Measurements from ENCODE around the gene CA6.
A peak's percentile ranks its signal among the peaks of the same experiment; 100 is the strongest.
"Not testable (repeated sequence)": the region's sequence is repeated elsewhere in the genome, so short reads cannot be mapped to it uniquely, and the experiment has no call there.

The CA6 gene

DNA sequence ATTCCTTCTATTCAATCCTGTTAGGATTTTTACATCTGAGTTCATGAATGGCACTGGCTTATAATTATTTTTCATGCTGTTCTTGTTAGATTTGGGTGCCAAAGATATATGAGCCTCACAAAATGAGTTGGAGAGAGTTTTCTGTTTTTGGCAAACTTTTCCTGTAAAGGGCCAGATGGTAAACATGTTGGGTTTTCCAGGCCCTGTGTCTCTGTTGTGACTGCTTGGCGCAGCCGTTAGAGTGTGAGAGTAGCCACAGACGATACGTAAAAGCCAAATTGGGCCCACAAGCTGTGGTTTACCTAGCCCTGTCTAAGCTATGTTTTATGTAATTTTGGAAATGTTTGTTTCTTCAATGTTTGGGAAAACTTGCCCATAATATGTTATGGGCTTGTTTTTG, 15.6 kb upstream of the CA6 start:
- DNase-seq: no peak

DNA sequence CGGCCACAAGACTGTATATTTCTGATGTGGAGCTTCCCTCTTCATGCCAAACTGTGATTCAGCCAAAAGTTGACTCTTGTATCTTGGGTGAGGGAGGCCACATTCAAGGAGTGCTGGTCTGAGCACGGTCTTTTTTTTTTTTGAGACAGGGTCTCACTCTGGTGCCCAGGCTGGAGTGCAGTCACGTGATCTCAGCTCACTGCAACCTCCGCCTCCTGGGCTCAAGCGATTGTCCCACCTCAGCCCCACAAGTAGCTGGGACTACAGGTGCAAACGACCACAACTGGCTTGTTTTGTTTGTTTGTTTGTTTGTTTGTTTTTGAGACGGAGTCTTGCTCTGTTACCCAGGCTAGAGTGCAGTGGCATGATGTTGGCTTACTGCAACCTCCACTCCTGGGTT, 8.6 kb upstream of the CA6 start:
- not testable (repeated sequence) for DNase-seq

DNA sequence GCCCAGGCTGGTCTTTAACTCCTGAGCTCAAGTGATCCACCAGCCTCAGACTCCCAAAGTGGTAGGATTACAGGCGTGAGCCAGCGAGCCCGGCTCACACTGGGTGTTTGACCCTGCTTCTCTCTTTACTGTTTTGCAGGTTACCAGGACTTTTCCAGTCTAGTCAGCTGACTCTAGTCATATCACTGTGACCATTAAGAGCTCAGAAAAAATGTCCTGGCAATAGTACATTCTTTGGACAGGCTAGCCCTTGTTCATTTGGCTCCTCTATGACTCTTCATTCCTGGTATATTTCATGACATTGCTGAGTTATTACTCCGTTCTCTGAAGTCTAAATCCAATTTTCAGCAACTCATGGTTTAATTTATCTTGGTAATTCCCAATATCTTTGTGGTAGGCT, 8.0 kb upstream of the CA6 start:
- no peak for DNase-seq

DNA sequence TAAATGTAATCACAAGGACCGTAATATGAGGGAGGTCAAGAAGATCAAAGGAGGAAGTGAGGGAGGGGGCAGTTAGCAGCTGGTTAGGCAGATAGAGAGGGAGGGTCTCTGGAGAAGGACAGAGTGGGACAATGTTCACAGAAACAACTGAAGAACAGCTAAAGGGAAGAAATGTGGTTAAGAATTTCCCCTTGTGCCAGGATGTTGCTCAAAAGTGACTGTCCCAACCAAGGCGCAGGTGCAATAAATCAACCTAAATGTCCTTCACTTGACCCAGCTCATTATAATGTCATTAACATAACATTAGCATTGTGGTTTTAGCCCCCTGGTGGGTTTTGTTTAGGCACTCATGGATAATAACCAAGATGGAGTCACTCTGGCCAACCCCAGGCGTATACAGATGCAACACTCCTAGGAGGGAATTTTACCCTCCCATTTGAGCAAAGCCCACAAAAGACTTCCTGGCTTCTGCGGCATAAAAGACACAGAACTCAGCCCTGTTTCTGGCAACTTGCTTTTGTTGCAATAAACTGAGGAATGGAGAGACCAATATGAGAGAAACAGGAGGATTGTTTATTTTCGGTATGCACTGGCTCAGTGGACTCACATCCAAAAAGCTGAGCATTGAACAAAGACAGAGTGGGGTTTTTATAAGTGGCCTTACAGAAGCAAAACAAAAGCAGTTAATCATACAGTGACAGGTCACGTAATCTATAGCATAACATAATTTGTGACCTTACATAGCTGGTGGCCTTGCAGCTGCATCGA, 7.3 kb upstream of the CA6 start:
- no peak for DNase-seq

DNA sequence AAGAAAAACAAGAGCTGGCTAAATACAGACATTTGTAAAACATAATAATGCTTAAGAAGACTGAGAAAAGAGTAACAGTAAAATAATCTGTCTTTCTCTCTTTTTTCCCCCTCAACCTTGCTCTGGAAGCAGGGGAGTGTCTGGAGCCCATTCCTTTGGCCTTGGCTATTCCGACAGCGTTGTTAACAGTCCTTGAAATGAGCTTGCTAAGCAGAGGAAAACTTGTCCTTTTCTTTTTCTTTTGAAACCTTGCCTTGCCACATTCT, 6.7 kb upstream of the CA6 start:
- DNase-seq: no peak

DNA sequence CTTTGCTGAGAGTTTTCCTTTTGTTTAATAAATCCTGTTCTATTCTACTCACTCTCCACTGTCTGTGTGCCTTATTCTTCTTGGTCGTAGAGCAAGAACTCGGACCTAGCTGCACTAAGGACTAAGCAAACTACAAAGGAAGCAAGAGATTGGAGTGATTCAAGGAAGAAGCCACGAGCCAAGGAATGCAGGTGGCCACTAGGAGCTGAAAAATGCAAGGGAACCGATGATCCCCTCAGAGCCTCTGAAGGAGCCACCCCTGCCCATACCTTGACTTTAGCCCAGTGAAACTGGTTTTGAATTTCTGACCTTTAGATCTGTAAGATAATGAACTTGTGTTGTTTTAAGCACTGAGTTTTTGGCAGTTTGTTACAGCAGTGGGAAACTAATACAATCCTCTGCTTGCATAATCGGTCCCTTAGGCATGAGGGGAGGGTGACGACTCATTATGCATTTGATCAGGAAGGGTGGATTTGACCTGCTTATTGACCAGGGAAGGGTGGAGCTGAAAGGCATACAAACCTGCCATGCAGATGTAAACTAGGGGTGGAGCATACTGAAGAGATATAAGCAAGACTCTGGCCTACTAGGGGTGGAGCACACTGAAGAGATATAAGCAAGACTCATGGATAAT, 6.2 kb upstream of the CA6 start:
- DNase-seq: no peak

DNA sequence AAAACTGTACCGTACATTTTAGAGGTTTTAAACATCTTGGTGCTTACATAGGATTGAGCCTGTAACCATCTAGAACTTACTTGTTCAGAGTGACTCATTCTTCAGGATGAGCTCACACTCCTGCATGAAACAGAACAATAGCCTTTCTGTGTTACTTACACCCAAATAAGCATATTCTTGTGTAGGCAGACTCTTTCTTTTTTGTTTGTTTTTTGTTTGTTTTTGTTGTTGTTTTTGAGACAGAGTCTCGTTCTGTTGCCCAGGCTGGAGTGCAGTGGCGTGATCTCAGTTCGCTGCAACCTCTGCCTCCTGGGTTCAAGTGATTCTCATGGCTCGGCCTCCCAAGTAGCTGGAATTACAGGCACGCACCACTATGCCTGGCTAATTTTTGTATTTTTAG, 3.8 kb upstream of the CA6 start:
- no peak for DNase-seq

DNA sequence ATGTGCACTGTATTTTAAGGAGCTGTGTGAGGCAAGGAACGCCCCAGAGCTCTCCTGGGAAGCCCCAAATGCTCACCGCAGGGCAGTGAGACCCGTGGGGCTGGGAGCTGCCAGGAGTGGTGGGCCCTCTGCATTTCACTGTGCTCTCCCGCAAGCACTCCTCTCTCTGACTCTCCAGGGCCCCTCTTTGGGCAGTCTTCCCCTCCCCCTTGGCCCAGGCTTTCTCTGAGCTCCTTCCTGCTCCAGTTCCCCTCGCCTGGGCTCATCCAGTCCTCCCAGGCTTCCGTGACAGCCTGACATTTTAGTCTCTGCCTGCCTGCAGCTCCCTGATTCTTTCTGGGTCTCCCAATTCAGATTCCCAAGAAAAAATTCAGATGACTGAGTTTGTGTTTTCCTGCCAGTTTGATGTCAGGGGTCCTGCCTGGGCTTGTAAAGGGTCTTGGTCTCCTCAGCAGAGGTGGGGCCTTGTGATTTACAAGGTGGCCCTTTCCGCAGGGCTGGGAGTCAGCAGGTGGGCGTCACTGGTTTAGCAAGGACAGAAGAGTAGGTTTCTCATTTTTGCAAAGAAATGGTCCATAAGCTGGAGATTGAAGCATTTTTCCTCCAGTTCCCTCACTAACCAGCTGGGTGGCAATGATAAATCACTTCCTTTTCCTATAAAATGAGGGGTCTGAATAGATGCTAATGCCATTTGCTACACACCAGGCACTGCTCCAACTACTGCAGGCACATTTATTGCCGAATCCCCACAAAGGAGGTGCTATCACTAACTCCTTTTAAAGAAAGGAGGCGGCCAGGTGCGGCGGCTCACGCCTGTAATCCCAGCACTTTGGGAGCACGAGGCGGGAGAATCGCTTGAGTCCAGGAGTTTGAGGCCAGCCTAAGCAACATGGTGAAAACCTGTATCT, 1.9 kb upstream of the CA6 start:
- no peak for DNase-seq

DNA sequence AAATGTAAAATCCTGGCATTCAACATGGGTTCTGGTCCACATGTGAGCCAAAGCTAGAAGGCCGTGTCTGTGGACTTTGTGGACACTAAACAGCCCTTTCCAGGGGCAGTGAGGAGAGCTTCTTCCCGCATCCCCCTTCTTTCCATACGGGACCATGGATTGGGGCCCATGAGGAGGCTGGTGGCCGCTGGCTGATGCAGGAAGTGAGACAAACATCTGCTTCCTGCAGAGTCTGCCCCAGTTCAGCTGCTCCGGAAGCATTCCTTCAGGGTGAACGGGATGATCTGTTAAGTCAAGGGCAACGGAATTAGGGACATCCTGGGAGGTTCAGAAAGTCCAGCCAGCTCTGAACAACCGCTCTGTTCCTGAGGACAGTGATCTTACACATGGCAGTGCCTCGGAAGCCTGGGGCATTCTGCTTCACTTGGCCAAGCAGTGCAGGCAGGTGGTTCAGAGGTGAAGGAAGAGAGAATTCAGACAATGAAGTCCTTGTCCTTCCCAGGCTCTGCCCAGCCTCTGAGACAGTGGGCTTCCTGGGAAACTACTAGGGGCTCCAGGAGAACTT, 1.5 kb downstream of the CA6 start:
- DNase-seq: no peak

DNA sequence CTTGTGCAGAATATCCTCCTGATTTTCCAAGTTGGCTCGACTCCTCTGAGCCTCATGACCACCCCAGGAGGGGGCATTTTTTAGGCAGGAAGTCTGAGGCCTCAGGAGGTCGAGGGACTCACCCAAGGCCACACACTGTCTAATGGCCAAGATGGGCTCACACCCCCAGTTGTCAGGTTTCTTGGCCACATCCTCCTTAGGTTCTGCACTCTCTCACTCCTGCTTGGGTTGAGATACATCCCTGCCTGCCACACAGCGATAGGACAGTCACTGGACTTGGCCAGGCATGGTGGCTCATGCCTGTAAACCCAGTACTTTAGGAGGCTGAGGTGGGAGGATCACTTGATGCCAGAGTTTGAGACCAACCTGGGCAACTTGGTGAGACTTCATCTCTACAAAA, 4.6 kb downstream of the CA6 start:
- DNase-seq: no peak

DNA sequence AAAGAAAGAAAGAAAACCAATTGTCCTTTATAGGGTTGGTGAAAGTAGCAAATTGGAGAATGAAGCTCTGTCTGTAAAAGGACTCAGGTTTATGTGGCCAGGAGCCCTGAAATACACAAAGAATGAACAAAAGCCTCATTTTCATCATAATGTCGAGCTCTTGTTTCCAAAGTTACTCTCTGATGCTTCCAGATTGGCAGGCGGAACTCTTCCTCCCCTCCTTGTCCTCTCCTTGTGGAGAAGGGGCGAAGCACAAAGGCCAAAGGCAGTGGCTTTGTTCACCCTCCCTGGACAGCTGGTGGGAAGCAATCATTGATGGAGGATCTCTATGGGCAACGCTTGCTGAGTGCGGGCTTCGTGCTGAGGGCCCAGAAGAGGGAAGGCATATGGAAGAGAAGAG, 5.6 kb downstream of the CA6 start:
- DNase-seq: no peak

DNA sequence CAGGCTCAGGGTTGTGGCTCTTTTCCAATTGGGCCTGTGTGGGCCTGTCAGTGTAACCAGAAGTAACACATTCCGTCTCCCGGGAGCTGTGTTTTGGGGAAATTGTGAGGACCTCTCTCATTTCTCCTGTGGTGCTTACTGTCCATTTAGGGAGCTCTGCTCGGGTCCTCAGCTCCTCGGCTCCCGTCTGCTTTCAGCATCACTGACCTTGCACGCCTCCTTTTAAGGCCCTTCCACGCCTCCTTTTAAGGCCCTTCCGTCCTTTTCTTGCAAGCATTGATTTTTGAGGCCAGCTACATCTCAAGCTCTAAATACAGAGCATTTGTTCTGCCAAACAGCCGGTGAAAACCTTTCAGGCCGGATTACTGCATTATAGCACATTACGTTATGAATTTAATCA, 9.7 kb downstream of the CA6 start:
- no peak for DNase-seq

DNA sequence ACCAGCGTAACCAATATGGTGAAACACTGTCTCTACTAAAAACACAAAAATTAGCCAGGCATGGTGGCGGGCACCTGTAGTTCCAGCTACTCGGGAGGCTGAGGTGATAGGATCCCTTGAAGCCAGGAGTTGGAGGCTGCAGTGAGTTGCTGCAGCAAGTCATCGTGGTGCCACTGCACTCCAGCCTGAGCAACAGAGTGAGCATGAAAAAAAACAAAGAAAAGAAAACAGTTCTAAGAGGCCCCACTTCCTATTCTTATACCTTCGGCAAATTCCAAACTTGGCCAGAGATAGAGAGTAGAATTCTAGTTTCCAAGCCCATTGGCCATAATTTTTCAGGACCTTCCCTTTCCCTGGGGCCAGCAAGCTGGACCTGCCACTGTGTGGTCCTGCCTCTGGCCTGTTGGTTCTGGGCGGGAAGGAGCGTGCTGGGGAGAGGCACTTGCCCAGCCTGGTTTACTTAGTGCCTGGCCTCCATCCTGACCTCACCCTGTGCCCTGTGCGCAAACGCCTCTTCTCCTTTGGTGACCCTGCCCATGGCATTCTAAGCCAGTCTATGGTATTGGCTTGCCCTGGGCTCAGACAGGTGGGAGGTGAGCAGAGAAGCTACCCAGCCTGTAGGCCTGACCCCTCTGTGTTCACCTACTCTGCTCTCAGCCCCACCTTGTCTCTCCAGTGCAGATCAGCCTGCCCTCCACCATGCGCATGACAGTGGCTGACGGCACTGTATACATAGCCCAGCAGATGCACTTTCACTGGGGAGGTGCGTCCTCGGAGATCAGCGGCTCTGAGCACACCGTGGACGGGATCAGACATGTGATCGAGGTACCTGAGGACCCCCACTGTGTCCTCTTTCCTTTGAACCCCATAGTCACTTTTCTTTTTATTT, 11.0 kb downstream of the CA6 start:
- no peak for DNase-seq

DNA sequence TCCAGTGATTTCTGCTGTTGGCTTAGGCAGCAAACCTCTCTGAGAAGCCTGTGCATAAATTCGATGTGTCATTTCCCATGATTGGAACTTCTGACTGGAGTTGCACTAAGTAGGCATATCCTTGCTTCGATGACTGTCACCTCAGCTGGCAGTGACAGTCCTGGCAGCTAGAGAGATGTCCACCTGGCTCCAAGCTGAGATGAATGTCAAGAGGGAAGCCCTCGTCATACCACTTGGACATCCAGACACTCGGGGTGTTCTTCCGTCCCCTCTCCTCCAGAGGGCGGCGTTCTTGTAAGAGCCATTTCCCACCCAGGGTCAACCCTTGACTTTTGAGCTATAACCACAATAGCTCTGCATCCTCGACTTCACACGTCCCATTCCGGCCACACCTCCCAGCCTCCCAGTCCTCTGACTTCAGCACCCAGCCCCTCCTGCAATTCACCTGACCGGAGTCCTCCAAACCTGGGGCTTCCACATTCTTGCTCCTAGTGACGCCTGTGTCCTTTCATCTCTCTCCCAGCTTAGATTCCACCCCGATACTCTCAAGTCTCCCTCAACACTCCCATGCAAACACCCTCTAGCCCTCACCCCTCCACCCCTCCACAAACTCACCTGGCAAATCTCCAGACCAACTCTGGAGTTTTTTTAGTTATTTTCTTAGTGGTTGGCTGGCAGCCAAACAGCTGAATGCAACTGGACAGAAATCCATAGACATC, 17.3 kb downstream of the CA6 start:
- peak; percentile 74 for DNase-seq

DNA sequence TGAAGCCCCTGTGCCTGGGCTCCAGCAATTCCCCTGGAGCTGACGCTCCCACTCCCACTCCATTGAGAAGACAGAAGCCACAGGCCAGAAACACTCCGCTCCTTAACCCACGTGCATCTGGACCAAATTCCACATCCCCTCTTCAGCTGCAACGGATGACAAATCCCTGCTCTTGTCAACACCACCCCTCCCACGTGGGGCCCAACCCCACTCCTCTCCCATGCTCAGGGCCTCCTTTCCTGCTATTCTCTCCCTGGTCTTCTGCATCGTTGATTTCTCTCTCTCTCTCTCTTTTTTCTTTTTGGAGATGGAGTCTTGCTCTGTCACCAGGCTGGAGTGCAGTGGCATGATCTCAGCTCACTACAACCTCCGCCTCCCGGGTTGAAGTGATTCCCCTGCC, 18.3 kb downstream of the CA6 start:
- no peak for DNase-seq

DNA sequence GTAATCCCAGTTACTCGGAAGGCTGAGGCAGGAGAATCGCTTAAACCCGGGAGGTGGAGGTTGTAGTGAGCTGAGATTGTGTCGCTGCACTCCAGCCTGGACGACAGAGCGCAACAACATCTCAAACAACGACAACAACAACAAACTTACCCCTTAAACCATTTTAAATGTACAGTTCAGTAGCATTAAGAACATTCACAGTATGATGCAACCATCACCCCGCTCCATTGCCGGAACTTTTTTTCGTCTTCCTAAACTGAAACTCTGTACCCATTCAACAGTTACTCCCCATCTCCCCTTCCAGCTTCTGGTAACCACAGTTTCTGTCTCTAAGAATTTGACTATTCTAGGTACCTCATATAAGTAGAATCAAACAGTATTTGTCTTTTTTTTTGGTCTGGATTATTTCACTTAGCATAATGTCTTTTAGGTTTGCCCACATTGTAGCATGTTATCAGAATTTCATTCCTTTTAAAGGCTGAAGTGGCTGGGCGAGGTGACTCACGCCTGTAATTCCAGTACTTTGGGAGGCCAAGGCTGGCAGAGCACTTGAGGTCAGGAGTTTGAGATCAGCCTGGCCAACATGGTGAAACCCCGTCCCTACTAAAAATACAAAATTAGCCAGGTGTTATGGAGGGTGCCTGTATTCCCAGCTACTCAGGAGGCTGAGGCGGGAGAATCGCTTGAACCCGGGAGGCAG, 19.6 kb downstream of the CA6 start:
- DNase-seq: no peak

DNA sequence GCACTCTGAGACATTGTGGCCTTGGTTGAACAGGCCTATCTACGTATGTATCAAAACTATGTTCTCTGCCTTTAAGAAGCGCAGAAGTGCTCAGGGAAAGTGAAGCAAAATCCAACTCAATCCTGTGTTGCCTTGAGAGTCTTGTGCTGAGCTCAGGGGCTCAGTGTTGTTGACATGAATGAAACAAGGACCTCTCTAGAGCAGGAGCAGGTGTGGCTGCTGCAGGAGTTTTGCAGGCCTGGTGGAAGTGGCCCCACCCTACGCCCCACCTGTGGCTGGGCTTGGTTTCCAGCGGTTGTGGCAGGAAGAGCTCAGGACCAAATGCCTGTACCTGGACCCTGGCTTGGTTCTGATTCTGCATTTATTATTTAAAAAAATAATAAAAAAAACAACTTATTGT, 20.9 kb downstream of the CA6 start:
- no peak for DNase-seq

DNA sequence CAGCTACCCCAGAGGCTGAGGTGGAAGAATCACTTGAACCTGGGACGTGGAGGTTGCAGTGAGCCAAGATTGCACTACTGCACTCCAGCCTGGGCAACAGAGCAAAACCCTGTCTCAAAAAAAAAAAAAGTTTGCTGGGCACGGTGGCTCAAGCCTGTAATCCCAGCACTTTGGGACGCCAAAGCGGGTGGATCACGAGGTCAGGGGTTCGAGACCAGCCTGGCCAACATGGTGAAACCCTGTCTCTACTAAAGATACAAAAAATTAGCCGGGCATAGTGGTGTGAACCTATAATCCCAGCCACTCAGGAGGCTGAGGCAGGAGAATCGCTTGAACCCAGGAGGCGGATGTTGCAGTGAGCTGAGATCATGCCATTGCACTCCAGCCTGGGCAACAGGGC, 23.2 kb downstream of the CA6 start:
- DNase-seq: not testable (repeated sequence)

DNA sequence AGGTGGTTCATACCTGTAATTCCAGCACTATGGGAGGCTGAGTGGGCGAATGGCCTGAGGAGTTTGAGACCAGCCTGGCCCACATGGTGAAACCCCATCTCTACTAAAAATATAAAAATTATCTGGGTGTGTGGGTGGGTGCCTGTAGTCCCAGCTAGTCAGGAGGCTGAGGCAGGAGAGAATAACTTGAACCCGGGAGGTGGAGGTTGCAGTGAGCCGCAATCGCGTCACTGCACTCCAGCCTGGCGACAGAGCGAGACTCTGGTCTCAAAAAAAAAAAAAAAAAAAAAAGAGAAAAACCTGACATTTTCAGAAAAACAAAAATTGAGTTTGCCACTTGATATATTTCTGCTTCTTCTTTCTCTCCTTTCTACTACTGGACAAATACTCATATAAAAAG, 24.3 kb downstream of the CA6 start:
- no peak for DNase-seq

DNA sequence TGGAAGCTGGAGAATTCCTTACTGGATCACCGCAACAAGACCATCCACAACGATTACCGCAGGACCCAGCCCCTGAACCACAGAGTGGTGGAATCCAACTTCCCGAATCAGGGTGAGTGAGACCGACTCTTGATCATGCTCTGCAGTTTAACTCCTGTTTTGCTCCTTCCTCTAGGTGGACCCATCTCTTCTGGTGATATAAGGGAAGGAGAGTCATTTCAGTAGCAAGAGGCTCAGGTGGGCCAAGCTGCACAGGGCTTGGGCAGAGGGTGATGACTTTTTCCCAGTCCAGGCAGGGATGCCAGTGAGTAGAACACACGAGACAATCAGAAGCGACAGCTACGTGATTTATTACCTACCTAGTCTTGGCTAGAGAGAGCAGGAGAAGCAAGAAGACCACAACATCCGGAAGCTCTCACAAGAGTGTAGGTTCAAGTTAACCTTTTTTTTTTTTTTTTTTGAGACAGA, 25.2 kb downstream of the CA6 start:
- peak; percentile 20 for DNase-seq

DNA sequence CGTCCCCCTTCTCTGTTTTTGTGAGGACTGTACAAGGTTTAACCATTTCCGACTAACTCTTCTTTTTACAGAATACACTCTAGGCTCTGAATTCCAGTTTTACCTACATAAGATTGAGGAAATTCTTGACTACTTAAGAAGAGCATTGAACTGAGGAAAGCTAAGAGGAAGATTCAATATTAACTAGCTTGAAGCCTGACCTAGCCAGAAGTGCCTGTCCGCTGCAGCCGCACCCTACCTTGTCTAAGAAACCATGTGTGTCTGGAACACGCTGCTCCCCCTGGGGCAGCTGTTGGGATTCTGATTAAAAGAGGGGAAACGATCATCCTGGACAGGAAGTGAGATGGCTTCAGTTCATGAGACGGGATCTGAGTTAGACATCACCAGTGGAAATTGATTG, 28.9 kb downstream of the CA6 start:
- DNase-seq: no peak

Data from NCI-H82 (cell line).